Ovary (tissue), 9 donors: ENCODE results near the gene SFTA2. TPM values are rescaled to one million over a fixed set of nuclear protein-coding genes. Genes with fewer than 3 reads are reported as not detected.

Experiments used
- DNase-seq, 5 donors: peaks; one replicate each; pipeline ENCODE4 v3.0.0-alpha.2; 2019 to 2020
- H3K27ac ChIP-seq, 2 donors: fragments of 200-600 bp; one replicate each; pipeline versions ENCODE4 v1.5.1 to v1.8.0; 2019 to 2022
- H3K27me3 ChIP-seq: fragments of 200-600 bp; one replicate; pipeline ENCODE4 v1.8.0; 2022
- H3K36me3 ChIP-seq: fragments of 200-600 bp; sonication (generic); one replicate; pipeline ENCODE4 v1.5.1; 2019
- H3K4me1 ChIP-seq: one replicate; pipeline ENCODE4 v1.8.1; 2013; ENCODE audit warnings: mild to moderate bottlenecking, moderate library complexity; ENCODE audit not compliant: insufficient read depth
- H3K4me3 ChIP-seq: fragments of 200-600 bp; sonication (generic); one replicate; pipeline ENCODE4 v1.5.1; 2017
- H3K9me3 ChIP-seq, 2 donors: fragments of 200-600 bp in 1 of 2; sonication (generic) in 1 of 2; one replicate each; pipeline versions ENCODE4 v1.5.1 to v1.8.1; 2013 to 2019; ENCODE audit warnings: mild to moderate bottlenecking in 1 of 2, moderate library complexity in 1 of 2
- EP300 ChIP-seq: sonication (generic); formaldehyde crosslinking; IDR thresholded peaks from one replicate; pipeline ENCODE4 v1.6.1; 2017; ENCODE audit warnings: antibody characterized with exemption
- POLR2A ChIP-seq: fragments of 450-650 bp; IDR thresholded peaks from one replicate; pipeline ENCODE4 v1.6.1; 2017; ENCODE audit warnings: antibody characterized with exemption, mild to moderate bottlenecking, moderate library complexity
- WGBS, 3 donors: extraction: QIAGEN DNeasy Blood & Tissue Kit in 1 of 3; methylation state at CpG; one replicate each; pipeline versions ENCODE4 v1.1.5 to v1.1.7; 2013 to 2017; 5-methylcytosine and 5-hydroxymethylcytosine counted together
- intact Hi-C, 4 donors: fragments of 100-400 bp; cut with DNase I; formaldehyde crosslinking; loops; one replicate each; pipeline versions ENCODE4 v1.11.0 to v1.15.1; 2022 to 2023
- polyA plus RNA-seq, 2 donors: library from polyadenylated mRNA; stranded (reverse); fragments of 200-250 nt in 1 of 2; fragments of 350-450 nt in 1 of 2; fragmentation: Illumina TruSeq in 1 of 2; extraction: RNeasy Lipid Tissue Mini Kit (QIAGEN cat#74804) in 1 of 2; gene quantifications; one replicate each; pipeline ENCODE4 v1.2.3, GENCODE V29; 2013 to 2014
- total RNA-seq, 7 donors: library from RNA; depleted of rRNA in 2 of 7; stranded (reverse); fragments of >200 nt in 2 of 7; fragmentation: NEBNext Ultra II Directional in 3 of 7; extraction: Animal tissue kit (Norgen Biotek cat#: 25700) in 3 of 7; gene quantifications; one replicate each; pipeline versions ENCODE4 v1.1.0 to v1.2.4, GENCODE V29; 2016 to 2023
- TF ChIP-seq, protein P1 (sequence below), 3 donors: fragments of 450-650 bp in 2 of 3; fragments of 200-600 bp in 1 of 3; IDR thresholded peaks; one replicate each; pipeline versions ENCODE4 v1.5.1 to v1.8.0; 2016 to 2022; ENCODE audit warnings: antibody characterized with exemption in 3 of 3, mild to moderate bottlenecking in 1 of 3
- donor health status: DM: no; HTN: no; CAD: no; lungs with moderate emphysema.
- donor health status: DM: no; HTN: no; CAD: no.
- donor health status: Bipolar disorder and iron deficiency.
- donor health status: DM: yes; HTN: yes; CAD: no.
- donor health status: DM: no; HTN: no; CAD: no.
- donor health status: DM: yes; HTN: yes; CAD: no.

Gene SFTA2
- total and polyA plus RNA-seq, 9 donors, result 0.80 to 3.1 (median 0.82) TPM; not detected in 6

DNA sequence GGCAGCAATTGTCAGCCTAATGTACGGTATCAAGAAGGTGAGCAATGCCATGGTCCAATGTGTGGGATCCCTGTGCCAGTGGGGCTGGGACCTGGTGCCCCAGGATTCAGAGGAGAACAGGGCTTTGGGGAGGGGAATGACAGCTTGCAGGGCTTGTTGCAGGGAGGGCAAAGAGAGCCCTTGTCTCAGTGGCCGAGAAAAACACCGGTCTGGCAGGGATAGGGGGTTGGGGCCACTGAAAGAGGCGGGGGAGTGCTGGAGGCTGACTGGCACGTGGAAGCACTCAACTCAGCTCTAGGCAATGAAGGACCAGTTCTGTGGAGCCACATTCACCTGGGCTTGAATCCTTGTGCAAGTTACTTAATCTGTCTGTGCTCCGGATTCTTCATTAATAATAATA, 5.3 kb upstream of the SFTA2 start:
- no peak for DNase-seq
- intact Hi-C loops, result loop anchor here in 1 of 4 donors (10.0 kb wide), 1 partner anchor 118 kb away; no protein-coding TSS in a partner anchor
- no peaks in the 10 kb centered on the region for H3K36me3 ChIP-seq
- no peaks in the 10 kb centered on the region for H3K9me3 ChIP-seq
- WGBS, 3 donors, result 71 to 76% (median 73%) methylated on average over 6 of the region's 6 CpGs
- no peak overlapping the region for H3K27ac ChIP-seq
- TF ChIP-seq, protein P1, sequence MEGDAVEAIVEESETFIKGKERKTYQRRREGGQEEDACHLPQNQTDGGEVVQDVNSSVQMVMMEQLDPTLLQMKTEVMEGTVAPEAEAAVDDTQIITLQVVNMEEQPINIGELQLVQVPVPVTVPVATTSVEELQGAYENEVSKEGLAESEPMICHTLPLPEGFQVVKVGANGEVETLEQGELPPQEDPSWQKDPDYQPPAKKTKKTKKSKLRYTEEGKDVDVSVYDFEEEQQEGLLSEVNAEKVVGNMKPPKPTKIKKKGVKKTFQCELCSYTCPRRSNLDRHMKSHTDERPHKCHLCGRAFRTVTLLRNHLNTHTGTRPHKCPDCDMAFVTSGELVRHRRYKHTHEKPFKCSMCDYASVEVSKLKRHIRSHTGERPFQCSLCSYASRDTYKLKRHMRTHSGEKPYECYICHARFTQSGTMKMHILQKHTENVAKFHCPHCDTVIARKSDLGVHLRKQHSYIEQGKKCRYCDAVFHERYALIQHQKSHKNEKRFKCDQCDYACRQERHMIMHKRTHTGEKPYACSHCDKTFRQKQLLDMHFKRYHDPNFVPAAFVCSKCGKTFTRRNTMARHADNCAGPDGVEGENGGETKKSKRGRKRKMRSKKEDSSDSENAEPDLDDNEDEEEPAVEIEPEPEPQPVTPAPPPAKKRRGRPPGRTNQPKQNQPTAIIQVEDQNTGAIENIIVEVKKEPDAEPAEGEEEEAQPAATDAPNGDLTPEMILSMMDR (IDR thresholded peaks at IDR 0.05), result no peak
- no peak for TF ChIP-seq POLR2A
- no peak for TF ChIP-seq EP300
- no peaks in the 10 kb centered on the region for H3K4me1 ChIP-seq
- H3K27me3 ChIP-seq, result no peaks in the 10 kb centered on the region
- no peak overlapping the region for H3K4me3 ChIP-seq

DNA sequence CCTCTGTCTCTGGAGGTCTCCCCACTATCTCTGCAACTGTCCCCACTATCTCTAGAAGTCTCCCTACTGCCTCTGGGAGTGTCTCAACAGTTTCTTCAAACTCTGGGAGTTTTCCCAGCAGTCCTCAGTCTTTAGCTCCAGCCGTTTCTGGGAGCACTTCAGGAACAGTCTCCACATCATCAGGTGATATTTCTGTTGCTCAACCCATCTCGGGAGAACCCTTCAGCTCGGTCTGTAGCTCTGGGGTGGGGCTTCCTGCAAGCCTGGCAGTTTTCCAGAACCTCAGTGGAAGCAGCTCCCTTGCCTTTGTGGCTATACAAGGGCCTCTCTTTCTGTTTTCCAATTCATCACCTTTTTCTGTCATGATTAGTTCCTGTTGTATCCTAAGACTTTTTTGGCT, 3.0 kb upstream of the SFTA2 start:
- no peaks in the 10 kb centered on the region for H3K36me3 ChIP-seq
- no peak overlapping the region for H3K4me3 ChIP-seq
- TF ChIP-seq POLR2A (no peak), EP300 (no peak)
- TF ChIP-seq, protein P1 (IDR thresholded peaks at IDR 0.05), result no peak
- H3K27ac ChIP-seq, result no peak overlapping the region
- H3K27me3 ChIP-seq, result no peaks in the 10 kb centered on the region
- H3K9me3 ChIP-seq, result no peaks in the 10 kb centered on the region
- 21 to 37% (median 21%) methylated on average over 3 of the region's 3 CpGs for WGBS, 3 donors
- DNase-seq, result no peak
- no peaks in the 10 kb centered on the region for H3K4me1 ChIP-seq
- intact Hi-C loops, result loop anchor here in 1 of 4 donors (10.0 kb wide), 1 partner anchor 120 kb away; no protein-coding TSS in a partner anchor

DNA sequence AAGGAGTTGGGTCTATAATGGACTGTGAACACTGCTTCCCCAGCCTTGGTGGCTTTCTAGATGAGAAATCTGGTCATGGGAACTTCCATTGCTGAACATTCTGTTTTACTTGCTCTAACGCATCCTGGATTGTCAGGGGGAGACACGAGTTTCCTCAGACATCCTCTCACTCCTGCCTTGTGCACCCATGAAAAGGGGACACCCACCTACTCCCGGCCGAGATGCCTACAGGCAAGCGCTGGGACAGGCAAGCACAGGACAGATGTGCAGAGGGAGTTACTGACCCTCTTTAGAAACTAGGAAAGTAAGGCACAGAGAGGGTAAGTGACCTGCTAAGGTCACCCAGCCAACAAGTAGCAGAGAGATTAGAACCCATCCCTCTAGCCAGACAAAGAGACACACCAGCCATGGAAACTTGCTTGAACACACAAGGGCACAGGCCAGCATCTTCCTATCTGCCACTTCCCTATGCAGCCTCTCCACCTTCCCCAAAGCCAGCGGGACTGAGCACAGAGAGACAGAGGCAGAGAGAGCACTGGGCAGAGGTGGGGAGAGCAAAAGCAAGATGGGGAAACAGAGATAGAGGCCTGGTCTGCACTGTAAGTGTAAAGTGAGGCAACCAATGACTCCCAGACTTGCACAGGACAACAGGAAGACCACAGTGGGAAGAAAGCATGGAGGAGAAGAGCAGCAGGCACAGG, 845 bp upstream of the SFTA2 start:
- no peak overlapping the region for H3K4me3 ChIP-seq
- no peak for DNase-seq
- no peak overlapping the region for H3K27ac ChIP-seq
- no peaks in the 10 kb centered on the region for H3K4me1 ChIP-seq
- no peaks in the 10 kb centered on the region for H3K27me3 ChIP-seq
- no peaks in the 10 kb centered on the region for H3K9me3 ChIP-seq
- no peaks in the 10 kb centered on the region for H3K36me3 ChIP-seq
- TF ChIP-seq POLR2A, result no peak
- TF ChIP-seq, protein P1 (IDR thresholded peaks at IDR 0.05), result no peak
- no peak for TF ChIP-seq EP300
- intact Hi-C loops, result loop anchor here in 1 of 4 donors (10.0 kb wide), 1 partner anchor 122 kb away; no protein-coding TSS in a partner anchor
- WGBS, 3 donors, result 70 to 83% (median 76%) methylated on average over 6 of the region's 6 CpGs

DNA sequence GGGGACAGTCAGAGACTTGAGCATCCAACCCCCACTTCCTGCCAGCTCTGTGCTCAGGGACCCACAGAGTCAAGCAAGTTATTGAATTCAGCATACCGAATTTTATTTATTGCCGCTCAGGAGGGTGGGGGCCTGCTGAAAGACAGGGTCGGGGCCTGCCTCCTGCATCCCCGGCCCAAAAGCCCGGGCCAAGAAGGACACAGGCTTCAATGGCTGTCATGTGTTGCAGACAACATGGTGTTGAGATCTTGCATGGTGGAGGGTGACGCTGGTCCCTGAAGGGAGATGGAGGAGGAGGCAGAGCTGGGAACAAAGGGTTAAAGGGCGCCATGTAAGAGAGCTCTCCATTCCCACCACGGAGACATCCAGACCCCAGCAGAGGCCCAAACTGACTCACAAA, 698 bp downstream of the SFTA2 start:
- no peaks in the 10 kb centered on the region for H3K9me3 ChIP-seq
- intact Hi-C loops, result loop anchor here in 1 of 4 donors (10.0 kb wide), 1 partner anchor 124 kb away; no protein-coding TSS in a partner anchor
- no peak overlapping the region for H3K27ac ChIP-seq
- H3K27me3 ChIP-seq, result no peaks in the 10 kb centered on the region
- no peaks in the 10 kb centered on the region for H3K36me3 ChIP-seq
- whole genome bisulfite sequencing, 3 donors, result 53 to 57% (median 53%) methylated on average over 8 of the region's 8 CpGs
- H3K4me1 ChIP-seq, result no peaks in the 10 kb centered on the region
- no peak overlapping the region for H3K4me3 ChIP-seq
- TF ChIP-seq POLR2A (no peak), EP300 (no peak)
- TF ChIP-seq, protein P1 (IDR thresholded peaks at IDR 0.05), result no peak
- DNase-seq, result no peak
